HG02571 (cell line): ENCODE data around the gene TMEM158.

ENCODE experiments used
- ATAC-seq: cut with Tn5 transposase; IDR thresholded peaks from one replicate; pipeline ENCODE4 v1.9.1; 2021; ENCODE audit warnings: mild to moderate bottlenecking, moderate library complexity; ENCODE audit not compliant: unreplicated experiment

The TMEM158 gene

DNA sequence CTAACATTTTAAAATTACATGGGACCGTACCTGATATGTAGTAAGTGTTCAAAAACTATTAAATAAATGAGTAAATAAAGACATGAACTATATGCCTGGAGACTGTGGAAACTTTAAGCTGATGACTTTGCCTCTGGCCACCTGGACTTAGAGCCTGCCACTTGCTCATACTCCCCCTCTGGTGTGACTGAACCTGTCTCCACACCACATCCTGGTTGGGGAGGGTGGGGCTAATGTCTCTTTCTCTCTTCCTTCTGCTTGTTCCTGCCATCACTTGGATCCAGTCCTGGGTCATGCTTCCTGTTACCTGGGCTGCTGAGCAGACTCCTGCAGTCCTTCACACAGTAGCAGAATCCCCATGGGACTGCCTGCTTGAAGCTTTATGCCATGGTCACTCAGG is 8.2 kb upstream of the TMEM158 start:
- ATAC-seq, result no peak

DNA sequence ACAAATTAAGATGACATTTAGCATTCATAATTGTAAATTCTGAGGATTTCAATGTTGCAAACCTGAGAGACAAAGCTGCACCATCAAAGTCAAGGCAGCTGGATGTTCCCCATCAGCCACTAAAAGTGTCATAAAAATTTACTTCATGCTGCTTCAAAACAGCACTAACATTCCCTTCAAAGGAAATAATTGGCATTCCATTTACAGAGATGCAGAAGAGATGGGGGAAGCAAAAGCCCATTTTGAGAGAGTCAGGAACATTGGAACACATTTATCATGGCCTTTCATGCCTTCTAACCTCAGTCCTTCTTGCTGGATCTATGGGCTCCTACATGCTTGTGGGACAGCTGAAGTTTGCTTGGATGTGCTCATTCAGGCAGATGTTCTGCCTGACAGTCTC is 6.4 kb upstream of the TMEM158 start:
- no peak for ATAC-seq

DNA sequence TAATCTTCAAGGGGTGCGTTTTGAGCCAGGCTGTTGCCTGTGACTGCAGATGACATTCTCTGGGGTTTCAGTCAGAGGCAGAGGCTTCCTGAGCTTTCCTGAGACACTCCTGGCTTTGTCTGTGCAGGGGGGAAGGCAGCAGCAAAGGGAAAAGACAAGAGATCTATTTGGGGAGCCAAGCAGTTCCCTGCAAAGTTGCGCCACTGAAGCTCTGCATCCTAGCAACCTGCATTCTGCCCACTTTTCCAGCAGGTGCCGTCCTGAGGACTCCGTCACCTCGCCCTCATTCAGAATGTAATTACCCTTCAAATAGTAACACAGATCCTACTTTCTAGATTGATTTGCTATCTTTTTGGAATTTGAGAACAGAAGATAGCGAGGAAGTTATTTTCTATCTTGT is 1.9 kb upstream of the TMEM158 start:
- no peak for ATAC-seq

DNA sequence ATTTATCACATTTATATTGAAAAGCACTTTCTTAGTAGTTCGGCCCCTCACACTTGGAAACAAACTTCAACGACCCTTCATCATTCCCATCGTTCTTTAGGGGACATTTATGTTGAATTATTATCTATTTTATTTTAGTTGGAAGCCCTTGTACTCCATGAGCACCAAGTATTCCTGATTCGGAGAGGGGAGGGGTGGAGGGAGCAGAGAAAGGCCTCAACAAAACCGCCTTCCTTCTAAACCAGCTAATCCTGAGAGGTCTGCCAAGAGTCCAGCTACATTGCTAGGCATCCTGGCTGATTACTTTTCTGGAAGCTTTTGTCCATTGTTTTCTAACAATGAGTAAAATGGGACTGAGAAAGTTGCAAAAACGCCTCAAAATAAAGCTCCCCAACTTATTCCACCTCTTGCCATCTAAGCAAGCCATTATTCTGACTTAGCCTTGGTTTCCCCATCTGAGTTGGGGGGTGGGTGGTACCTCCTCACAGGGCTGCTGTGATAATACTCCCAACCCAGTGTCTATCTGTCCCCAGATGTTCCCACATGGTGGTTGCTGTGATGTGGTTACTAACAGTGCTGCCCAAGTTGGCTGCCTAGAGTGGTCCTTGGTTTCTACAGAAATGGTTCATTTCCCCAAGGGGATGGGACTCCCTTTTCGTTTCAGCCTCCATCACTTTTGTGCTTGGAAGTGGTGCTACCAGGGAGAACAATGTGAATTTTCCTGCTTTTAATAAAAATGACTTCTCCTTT is 1.2 kb upstream of the TMEM158 start:
- ATAC-seq, result no peak

DNA sequence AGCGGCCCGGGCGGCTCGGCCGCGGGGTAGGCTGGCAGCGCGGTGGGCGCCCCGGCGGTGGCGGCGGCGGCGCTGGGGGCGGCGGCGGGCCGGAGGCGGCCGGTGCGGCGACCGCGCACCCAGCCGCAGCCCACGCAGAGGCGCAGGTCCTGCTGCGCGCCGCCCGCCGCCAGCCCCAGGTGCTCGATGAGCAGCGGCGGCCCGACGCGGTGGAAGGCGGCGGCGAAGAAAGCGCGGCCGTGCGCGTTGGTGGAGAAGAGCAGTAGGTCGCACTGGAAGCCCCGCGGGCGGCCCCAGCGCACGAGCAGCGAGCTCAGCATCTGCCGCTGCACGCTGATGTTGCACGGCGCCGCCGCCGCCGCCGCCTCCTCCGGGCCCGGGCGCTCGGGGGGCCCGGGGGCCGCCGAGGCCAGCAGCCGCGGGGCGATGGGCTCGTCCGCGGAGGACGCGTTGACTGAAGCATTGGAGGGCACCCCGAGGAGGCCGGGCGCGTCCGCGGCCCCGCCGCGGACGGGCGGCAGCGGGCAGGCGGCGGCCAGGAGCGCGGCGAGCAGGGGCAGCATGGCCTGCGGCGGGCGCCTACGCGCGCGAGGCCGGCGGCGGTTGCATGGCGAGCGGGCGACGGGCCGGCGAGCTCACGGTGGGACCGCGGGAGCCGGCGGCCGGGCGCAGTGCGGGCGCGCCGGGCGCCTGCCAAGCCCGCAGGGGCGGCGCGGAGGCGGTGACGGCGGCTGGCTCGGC is 452 bp downstream of the TMEM158 start:
- peak; percentile 37 for ATAC-seq

DNA sequence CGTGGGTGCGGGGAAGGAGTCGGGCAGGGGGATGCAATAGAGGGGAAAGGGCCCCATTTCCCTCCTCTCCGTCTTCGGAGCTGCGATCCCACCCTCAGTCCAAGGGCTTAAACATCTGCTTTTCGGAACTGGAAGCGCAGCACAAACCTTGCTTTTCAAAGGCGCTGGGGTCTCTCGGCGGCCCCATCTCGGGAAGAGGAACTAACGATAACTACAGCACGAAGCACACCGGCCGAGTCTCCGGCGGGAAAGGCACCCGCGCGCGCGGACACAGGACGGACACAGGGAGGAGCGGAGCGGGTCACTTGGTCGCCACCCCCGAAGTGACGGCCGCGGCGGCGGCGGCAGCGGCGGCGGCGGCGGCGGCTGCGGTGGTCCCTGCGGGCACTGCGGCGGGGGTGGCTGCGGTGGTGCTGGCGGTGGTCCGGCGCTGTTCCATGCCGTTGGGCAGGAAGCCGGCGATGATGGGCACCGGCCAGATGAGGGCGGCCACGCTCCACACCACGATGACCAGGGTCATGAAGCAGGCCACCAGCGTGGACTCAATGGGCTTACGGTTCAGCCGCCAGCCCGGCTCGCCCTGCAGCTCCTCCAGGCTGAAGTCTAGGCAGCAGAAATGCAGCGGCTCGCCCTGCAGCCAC is 1.1 kb downstream of the TMEM158 start:
- ATAC-seq, result peak; percentile 27

DNA sequence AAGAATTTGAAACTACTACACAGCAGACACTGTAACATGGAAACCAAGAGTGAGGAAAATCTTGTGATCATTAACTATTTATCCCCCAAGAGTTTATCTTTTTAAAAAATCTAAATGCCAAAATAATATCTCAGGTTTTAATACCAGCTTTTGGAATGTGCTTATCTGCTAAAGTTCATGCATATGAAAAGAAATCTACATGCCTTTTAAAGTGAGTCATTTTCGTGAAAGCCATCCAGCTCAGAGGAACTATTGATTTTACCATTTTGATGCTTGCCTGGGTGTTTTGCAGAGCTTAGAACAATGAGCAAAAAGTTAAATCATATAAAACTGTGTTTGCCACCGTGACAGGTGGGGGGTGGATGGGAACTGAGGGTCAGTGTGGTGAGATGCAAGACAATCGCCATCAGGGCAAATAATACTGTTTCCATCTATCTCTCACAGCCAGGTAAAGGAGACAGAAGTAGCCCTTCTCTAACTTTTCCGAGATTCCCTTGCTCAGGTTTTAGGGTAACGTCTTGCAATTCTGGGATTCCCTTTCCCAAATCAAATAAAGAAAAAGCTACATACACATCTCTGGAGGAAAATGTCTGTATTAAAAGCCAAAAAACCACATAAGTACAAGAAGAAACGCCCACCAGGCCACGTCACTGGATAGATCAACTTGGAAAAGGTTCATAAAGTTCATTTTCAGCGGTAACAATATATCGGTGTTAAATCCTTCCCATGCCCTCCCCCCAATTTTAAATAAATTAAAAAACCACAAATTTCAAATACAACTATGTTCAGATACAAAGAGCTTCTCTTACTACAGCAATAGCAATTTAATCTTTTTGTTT is 2.0 kb downstream of the TMEM158 start:
- no peak for ATAC-seq

DNA sequence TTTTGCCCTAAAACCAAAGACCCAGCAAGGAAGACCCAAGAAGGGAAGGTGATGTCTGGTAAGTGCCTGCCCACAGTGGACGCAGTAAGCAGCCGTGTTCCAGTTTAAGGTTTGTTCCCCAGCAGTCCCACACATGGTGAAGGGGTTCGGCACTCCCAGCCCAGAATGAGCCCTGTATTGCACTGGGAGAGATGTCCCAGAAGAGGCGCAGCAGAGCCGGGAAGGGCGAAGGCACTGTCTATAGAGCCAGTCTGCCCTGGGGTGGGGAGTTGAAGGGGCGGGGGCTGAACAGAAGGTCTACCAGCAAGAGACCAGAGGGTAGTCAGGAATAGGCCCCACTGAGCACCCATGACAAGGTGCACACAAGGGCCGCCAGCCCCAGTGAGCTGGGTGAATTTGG is 6.4 kb downstream of the TMEM158 start:
- ATAC-seq, result no peak

DNA sequence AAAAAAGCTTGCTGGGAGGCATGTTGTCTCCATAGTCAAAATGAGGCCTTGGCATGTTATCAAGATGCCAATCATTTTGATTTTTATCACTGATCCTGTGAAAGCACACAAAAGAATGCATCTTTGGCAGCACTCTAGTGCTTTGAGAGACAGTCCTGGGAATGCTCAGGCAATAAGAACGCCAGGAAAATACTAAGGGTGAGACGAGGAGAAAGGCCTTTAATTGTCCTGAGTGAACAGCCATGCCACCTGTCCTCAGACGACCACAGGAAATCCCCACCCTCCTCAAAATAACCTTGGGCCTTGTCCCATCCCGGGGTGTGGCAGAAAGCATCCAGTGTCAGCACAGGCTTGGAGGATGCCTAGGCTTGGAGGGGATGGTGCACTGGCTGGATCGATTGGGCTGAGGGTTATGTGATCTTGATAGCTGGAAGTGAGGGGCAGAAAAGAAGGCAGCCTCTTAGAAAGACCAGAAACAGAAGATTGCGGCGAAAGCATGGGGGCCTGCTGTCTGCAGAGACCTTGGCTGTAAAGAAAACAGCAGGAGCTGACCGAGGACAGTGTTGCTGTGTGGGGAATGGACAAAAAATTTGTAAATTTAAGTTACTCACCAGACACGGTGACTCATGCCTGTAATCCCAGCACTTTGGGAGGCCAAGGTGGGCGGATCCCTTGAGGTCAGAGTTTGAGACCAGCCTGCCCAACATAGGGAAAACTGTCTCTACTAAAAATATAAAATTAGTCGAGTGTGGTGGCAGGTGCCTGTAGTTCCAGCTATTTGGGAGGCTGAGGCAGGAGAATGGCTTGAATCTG is 7.3 kb downstream of the TMEM158 start:
- ATAC-seq, result no peak

DNA sequence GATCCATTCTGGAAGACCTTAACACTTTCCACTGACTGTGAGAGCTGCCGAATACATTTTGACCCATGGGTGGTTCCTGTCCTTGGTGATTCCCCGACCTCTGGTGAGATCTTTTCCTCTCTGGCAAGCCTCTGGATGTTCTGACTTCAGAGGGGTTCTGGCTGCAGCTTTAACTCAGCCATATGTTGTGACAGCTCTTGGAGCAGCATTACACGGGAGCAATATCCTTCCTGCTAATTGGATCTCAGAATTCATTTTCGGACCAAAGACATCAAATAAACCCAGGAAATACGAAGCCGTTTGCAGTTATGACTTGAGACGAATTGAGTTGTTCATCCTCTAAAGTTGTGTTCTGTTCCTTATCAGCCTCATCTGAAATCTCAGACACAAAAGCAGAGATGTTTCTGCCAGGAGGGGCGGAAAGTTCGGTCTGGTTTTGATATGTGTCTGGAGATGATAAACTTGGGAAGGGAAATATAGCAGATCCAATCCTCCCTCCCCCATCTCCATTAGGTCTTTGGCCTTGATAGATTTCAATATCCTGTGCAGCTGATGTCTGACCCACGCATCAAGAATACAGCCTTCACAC is 10.0 kb downstream of the TMEM158 start:
- no peak for ATAC-seq

DNA sequence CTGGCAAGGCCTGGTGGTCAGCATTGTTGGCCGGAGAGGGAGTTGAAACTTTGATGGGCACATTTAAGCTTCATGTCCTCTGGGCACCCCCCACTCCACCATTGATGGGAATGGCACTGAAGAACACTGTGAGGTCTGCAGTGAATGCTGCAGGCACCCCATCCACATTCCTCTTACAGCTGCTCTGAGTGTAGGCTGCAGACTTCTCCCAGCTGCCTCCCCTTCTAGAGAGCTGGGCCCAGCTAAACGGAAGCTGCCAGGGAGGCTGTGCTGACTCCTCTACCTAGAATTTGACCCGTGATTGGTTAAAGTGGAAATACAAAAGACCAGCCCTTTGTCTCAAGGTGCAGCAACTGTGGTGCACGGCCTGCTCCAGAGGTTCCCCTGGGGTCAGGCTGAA is 10.6 kb downstream of the TMEM158 start:
- no peak for ATAC-seq

DNA sequence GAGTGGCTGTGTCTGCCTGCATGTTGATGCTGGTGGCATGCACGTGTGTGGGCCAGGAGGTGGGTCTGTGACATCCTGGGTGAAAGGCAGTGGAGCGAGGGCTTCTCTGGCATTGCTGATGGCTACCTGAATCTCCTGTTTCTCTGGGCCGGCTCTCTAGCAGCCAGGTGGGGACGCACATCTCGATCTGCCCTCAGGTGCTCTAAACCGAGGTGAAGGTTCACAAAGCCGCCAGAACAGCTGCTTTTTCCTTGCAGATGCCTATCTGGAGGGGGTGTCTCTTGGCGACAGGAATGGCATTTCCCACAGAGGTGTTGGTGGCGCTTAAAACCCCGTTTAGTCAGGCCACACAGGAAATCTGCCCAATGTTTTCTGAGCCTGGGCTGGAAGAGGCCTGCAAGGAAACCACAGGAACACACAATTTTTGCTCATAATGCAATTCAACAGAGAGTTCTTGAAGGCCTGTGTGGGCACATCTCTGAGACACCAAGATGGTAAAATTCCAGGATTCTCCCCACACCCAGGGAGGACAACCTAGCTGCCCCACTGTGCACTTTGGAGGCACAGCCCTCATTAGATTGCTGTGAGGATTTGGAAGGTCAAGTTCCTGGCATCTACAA is 11.9 kb downstream of the TMEM158 start:
- no peak for ATAC-seq

DNA sequence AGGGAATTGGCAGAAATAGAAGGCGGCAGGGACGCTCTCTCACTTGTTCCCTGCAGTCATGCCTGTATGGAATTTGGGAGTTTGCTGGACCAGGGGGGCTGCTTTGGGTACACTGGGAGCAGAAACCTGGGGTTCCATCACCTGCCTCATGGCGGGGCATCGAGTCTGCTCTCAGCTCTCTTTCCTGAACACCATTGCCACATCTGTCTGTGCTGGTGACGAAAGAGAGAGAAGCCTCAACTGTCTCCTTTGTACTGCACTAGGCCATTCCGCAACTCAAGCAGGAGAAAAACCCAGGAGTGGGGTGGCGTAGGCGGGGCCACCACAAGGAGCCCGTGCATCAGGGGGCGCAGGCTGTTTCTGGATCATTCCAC is 14.0 kb downstream of the TMEM158 start:
- ATAC-seq, result no peak

DNA sequence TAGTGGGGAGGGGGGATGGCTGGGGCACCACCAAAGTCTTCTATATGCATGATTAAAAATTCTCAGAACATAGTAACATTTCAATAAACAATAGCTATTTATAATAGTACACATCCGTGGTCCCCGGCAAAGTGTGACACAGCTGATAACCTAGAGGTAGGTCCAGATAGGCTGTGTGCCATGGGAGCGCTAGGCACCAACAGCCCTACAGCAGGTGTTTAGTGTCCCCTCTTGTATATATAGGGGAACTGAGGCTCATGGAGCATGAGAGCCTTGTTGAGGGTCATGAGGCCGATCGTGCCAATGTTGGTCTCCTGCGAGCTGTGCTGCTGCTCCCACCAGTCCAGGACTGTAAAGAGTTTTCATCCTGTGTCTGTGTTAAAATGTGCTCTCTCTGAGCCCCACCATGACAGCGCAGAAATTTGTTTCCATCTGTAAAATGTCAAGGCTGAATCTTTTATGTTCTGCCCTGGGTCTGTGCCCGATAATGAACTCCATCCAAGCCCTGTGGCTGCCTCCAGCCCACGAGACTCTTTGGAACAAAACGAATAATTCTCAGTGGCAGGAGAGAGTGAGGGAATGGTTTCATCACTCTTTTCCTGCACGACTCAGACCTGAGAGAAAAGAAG is 14.5 kb downstream of the TMEM158 start:
- no peak for ATAC-seq

DNA sequence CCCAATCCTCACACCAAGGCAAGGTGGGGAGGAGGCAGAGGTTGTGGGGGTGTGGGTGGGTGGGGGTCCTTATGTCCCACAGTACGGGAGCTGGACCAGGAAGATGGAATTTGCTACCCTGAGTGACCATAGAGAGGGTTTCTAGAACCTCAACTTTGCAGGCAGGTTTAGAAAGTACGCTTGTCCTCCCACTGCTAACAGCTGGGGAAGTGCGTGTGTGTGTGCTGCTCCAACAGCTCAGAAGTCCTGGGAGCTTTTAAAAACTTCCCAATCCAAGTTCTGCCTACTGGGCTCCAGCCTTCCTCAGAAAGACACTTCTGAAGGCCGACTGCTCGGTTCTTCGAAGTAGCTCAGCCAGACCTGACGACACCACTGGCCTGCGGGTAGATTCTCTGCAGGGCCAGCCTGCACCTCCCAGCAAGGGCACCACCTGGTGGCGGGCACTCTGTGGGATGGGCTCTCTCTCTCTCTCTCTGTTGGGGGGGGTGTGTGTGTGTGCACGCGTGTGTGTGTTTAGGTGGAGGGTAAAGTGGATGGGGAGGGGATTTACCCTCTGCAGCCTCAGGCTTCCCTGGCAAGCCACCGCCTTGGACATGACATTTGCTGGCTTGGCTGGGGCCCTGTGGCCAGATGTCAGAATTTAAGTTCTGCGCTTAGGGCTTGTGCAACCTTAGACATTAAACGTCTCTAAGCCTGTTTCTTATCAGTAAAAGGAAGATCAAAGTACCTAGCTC is 15.6 kb downstream of the TMEM158 start:
- ATAC-seq, result no peak

DNA sequence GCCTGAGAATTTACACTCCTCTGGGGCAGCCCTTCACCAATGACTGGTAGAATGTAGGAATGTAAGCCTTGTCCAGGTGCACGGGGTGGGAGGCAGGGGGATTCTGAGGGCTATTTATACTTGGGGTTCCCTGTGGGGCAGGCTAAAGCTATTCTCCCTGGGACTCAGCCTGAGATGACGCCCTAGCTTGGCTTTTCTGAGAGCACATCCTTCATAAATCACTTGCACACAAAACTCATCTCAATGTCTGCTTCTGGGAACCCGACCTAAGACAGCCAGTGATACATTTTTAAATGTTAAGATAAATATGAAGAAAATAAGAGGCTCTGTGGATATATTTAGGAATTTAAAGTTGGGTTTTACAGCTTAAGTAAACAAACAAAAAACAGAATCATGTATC is 16.6 kb downstream of the TMEM158 start:
- no peak for ATAC-seq

DNA sequence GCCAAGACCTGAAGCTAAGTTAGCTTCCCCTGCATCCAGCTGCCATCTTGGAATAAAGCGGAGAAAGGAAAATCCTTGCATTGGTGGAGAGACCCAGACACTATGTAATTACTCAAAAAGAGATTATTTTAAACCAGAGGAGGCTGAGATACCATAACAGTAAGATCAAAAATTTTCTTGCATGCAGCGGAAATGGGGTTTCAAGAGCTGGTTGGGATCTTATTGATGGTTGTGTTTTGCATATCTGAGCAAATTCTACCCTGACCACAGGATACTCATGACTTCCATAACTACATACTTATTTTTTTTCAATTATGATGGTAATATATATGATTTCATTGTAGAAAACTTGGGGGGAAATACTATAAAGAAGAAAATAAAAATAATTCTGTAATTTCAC is 17.5 kb downstream of the TMEM158 start:
- no peak for ATAC-seq

DNA sequence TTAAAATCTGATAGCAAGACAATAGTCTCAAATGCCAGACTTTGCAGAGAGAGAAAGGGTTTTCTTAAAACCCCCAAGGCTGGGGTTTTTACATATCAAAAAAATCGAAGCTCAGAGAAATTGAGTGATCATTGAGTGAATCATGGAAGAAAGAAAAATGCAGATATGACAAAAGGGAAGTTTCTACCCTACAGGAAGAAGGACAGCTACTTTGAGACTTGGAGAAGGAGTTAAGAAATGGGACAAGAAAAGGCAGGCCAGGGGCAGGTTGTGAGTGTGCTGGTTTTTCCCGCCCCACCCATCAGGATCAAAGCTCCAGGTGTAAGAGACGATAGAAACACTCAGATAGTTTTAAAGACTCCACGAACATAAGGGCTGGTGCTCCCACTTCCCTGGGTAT is 18.6 kb downstream of the TMEM158 start:
- ATAC-seq, result no peak
